Heart left ventricle (tissue), 16 donors: ENCODE measurements around the gene SLC43A1. TPM values are rescaled to one million over a fixed set of nuclear protein-coding genes. Genes with fewer than 3 reads are reported as not detected.

Experiments
- ATAC-seq, 4 donors: fragments of 200-7000 bp; cut with Tn5 transposase; one replicate each; pipeline ENCODE4 v1.9.1; 2020 to 2022; ENCODE audit warnings: moderate library complexity in 4 of 4, mild to moderate bottlenecking in 3 of 4, moderate number of reproducible peaks in 1 of 4
- DNase-seq, 5 donors: peaks; one replicate each; pipeline ENCODE4 v3.0.0-alpha.2; 2020
- H3K27ac ChIP-seq, 12 donors: fragments of 200-600 bp; sonication (generic) in 4 of 12; one replicate each; pipeline versions ENCODE4 v1.5.0 to v1.8.0; 2016 to 2022; ENCODE audit warnings: mild to moderate bottlenecking in 2 of 12
- H3K27me3 ChIP-seq, 9 donors: fragments of 200-600 bp; sonication (generic) in 2 of 9; one replicate each; pipeline versions ENCODE4 v1.5.1 to v1.8.0; 2016 to 2022; ENCODE audit warnings: mild to moderate bottlenecking in 3 of 9
- H3K36me3 ChIP-seq, 9 donors: fragments of 200-600 bp; sonication (generic) in 2 of 9; one replicate each; pipeline versions ENCODE4 v1.5.0 to v1.8.0; 2018 to 2022; ENCODE audit warnings: mild to moderate bottlenecking in 2 of 9
- H3K4me1 ChIP-seq, 12 donors: fragments of 200-600 bp; sonication (generic) in 4 of 12; one replicate each; pipeline versions ENCODE4 v1.5.0 to v1.8.0; 2016 to 2022; ENCODE audit warnings: mild to moderate bottlenecking in 3 of 12
- H3K4me3 ChIP-seq, 12 donors: fragments of 200-600 bp; sonication (generic) in 4 of 12; one replicate each; pipeline versions ENCODE4 v1.5.0 to v1.8.0; 2017 to 2022; ENCODE audit warnings: mild to moderate bottlenecking in 9 of 12, moderate library complexity in 4 of 12
- H3K9me3 ChIP-seq, 12 donors: fragments of 200-600 bp; sonication (generic) in 4 of 12; one replicate each; pipeline versions ENCODE4 v1.5.0 to v1.8.0; 2016 to 2022; ENCODE audit warnings: mild to moderate bottlenecking in 1 of 12
- POLR2A ChIP-seq, 2 donors: fragments of 450-650 bp; IDR thresholded peaks; one replicate each; pipeline ENCODE4 v1.6.1; 2017; ENCODE audit warnings: antibody characterized with exemption in 2 of 2, mild to moderate bottlenecking in 2 of 2, moderate library complexity in 2 of 2
- WGBS, 4 donors: extraction: QIAGEN DNeasy Blood & Tissue Kit in 2 of 4; methylation state at CpG; one replicate each; pipeline versions ENCODE4 v1.1.5 to v1.1.7; 2013 to 2018; 5-methylcytosine and 5-hydroxymethylcytosine counted together
- intact Hi-C, 10 donors: fragments of 100-400 bp; cut with DNase I; formaldehyde crosslinking; loops; one replicate each; pipeline versions ENCODE4 v1.11.1 to v1.14.2; 2022
- polyA plus RNA-seq, 2 donors: library from polyadenylated mRNA; stranded (reverse); fragments of 200-250 nt; gene quantifications; one replicate each; pipeline ENCODE4 v1.2.3, GENCODE V29; 2013
- total RNA-seq, 9 donors: library from RNA; depleted of rRNA in 2 of 9; stranded (reverse); fragments of >200 nt in 2 of 9; fragmentation: NEBNext Ultra II Directional in 3 of 9; extraction: Animal tissue kit (Norgen Biotek cat#: 25700) in 3 of 9; gene quantifications; one replicate each; pipeline versions ENCODE4 v1.1.0 to v1.2.4, GENCODE V29; 2016 to 2023
- TF ChIP-seq, protein P1 (sequence below), 12 donors: fragments of 200-600 bp; sonication (generic) in 4 of 12; IDR thresholded peaks; one replicate each; pipeline versions ENCODE4 v1.5.0 to v1.8.0; 2018 to 2022; ENCODE audit warnings: antibody characterized with exemption in 12 of 12, mild to moderate bottlenecking in 5 of 12
- donor health status: ischemic (EF 13 %, LVEDD 7.1; RV severe dilation, severe dysfunction).
- donor health status: healthy with polysubstance abuse.
- donor health status: DM: no; HTN: yes; CAD: no.
- donor health status: DM: no; HTN: no; CAD: no.
- donor health status: ischemic (EF 25% LVEDD 6.9; RV normal size, moderate dysfunction).
- donor health status: ischemic (EF 25% LVEDD 5.7; RV mildly dilated, moderate dysfunction).
- donor health status: healthy.
- donor health status: DM: yes; HTN: yes; CAD: no.
- donor health status: ischemic (EF 35%, LVEDD 5.7; RV mildly dilated, moderate dysfunction).
- donor health status: nonischemic (EF 11% LVEDD 7.7; RV severe dilation, severe dysfunction).
- donor health status: DM: yes; HTN: yes; CAD: no.
- donor health status: PGD.
- donor health status: ischemic (EF 29% LVEDD 5.4; RV normal size, mild dysfunction).
- donor health status: nonischemic (EF 23%, LVEDD 6.1; RV moderate dilation, normal function).

The SLC43A1 gene
- total and polyA plus RNA-seq, 11 donors: 2.7 to 12.3 (median 5.8) TPM

DNA sequence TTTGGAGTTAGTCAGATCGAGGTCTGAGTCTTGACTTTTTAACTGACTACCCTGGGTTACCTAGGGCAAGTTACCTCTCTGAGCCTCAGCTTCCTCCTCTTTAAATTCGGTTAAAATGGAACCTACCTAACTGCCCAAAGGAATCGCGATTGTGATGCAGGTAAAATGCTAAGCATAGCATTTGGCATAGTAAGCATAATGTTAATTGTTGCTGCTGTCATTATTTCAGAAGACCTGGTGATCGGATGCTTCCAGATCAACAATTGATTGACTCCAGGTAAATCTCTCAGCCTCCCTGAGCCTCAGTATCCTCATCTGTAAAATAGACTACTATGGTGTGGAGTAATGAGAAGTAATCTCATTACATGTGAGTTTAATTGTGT, 550 bp upstream of the SLC43A1 start:
- H3K9me3 ChIP-seq: no peaks in the 10 kb centered on the region
- peak overlapping the region in 3 of 12 donors; percentile 63 to 77 (median 72) for H3K27ac ChIP-seq
- no peaks in the 10 kb centered on the region for H3K36me3 ChIP-seq
- no peak for TF ChIP-seq POLR2A (IDR thresholded peaks at IDR 0.05)
- TF ChIP-seq, protein P1, sequence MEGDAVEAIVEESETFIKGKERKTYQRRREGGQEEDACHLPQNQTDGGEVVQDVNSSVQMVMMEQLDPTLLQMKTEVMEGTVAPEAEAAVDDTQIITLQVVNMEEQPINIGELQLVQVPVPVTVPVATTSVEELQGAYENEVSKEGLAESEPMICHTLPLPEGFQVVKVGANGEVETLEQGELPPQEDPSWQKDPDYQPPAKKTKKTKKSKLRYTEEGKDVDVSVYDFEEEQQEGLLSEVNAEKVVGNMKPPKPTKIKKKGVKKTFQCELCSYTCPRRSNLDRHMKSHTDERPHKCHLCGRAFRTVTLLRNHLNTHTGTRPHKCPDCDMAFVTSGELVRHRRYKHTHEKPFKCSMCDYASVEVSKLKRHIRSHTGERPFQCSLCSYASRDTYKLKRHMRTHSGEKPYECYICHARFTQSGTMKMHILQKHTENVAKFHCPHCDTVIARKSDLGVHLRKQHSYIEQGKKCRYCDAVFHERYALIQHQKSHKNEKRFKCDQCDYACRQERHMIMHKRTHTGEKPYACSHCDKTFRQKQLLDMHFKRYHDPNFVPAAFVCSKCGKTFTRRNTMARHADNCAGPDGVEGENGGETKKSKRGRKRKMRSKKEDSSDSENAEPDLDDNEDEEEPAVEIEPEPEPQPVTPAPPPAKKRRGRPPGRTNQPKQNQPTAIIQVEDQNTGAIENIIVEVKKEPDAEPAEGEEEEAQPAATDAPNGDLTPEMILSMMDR (IDR thresholded peaks at IDR 0.05): no peak
- DNase-seq (no peak), ATAC-seq (no peak)
- no peaks in the 10 kb centered on the region for H3K27me3 ChIP-seq
- intact Hi-C loops: loop anchor here in 1 of 10 donors (10.0 kb wide), 1 partner anchor 171 kb away; no protein-coding TSS in a partner anchor
- 21 to 30% (median 29%) methylated on average over 5 of the region's 5 CpGs for WGBS, 4 donors
- peaks cover 0 to 26% (median 12%) of the 10 kb centered on the region in 12 donors for H3K4me1 ChIP-seq
- H3K4me3 ChIP-seq: peak overlapping the region; percentile 62 to 98 (median 80)

DNA sequence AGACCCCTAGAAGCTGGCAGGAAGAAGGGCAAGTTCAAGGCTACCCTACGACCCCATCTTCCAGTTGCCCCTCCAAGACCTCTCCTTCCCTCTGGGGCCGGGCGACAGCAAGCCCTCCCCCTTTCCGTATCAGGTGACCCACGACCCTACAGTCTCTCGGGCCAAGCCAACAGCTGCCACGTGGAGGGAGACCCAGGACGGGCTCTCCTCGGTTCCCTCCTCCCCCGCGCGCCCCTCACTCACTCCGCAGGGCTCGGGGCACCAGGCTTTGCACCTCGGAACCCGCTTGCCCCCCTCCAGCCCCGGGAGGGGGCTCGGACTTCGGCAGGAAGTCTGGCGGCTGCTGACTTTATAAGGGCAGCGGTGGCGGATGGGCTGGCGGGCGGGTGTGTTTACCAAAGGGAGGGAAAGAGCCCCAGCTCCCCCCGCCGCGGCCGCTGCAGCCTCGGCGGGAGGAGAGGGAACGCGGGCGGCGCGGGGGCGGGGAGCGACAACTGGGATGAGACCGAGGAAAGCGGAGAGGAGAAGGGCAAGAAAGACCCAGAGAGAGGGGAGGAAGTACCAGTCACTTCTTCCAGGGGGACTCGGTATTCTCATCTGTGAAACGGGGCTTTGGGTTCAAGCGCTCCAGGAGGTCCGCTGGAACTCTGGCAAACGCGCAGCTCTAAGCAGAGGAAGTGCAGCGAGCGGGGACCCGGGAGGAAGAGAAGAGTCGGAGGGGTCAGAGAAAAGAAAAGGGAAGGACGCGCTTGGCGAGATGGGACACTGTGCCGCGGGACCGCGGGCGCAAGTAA, 767 bp downstream of the SLC43A1 start:
- TF ChIP-seq, protein P1 (IDR thresholded peaks at IDR 0.05): no peak
- TF ChIP-seq POLR2A (IDR thresholded peaks at IDR 0.05): no peak
- peak; percentile 59 to 82 (median 72) for DNase-seq
- WGBS, 4 donors: 0% methylated on average over 56 to 57 of the region's 57 CpGs
- no peaks in the 10 kb centered on the region for H3K9me3 ChIP-seq
- H3K27ac ChIP-seq: peak overlapping the region in 11 of 12 donors; percentile 23 to 77 (median 60)
- intact Hi-C loops: loop anchor here in 3 of 10 donors (2.0 to 10.0 kb wide), 3 partner anchors 14 to 170 kb away; no protein-coding TSS in a partner anchor
- peak; percentile 11 to 77 (median 74) for ATAC-seq
- no peaks in the 10 kb centered on the region for H3K27me3 ChIP-seq
- H3K4me1 ChIP-seq: peaks cover 0 to 25% (median 12%) of the 10 kb centered on the region in 12 donors
- H3K36me3 ChIP-seq: no peaks in the 10 kb centered on the region
- peak overlapping the region; percentile 62 to 98 (median 80) for H3K4me3 ChIP-seq

DNA sequence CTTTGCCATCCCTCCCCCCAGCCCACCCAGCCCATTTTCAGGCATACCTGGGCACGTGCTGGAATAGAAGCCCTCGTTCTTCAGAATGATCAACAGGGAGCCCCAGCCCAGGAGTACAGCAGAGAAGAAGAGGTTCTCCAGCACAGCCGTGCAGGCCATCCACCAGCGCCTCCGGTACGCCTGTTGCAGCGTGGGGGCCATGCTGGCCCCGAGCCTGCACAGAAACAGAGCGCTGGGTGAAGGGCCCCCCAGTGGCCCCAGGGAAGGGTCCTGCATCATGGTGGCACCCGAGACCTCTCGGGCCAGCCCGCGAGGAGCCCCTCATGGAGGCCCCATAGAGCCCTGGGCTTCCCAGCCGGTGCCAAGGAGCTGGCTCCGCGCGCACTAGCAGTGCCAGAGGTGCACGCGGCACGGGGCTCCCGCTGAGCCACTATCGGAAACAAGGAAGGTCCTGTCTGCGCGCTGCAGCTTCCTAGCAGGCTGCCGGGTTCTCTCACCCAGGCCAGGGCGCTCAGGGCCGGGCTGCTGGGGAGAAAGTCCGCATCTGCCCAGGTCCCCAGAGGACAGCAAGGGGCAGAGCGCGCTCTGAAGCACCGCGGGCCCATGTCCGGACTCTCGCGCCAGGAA, 1.5 kb downstream of the SLC43A1 start:
- peak; percentile 26 to 74 (median 50) for DNase-seq
- intact Hi-C loops: loop anchor here in 3 of 10 donors (2.0 to 10.0 kb wide), 3 partner anchors 13 to 169 kb away; no protein-coding TSS in a partner anchor
- 0 to 19% (median 12%) methylated on average over 12 to 35 of the region's 35 CpGs for WGBS, 4 donors
- Histone ChIP-seq H3K36me3 (no peaks in the 10 kb centered on the region), H3K27ac (peak overlapping the region in 11 of 12 donors; percentile 21 to 77 (median 60)), H3K27me3 (no peaks in the 10 kb centered on the region), H3K4me3 (peak overlapping the region; percentile 62 to 98 (median 80)), H3K4me1 (peaks cover 0 to 25% (median 12%) of the 10 kb centered on the region in 12 donors), H3K9me3 (no peaks in the 10 kb centered on the region)
- ATAC-seq: peak; percentile 32 to 71 (median 70)
- no peak for TF ChIP-seq POLR2A (IDR thresholded peaks at IDR 0.05)
- TF ChIP-seq, protein P1 (IDR thresholded peaks at IDR 0.05): no peak

DNA sequence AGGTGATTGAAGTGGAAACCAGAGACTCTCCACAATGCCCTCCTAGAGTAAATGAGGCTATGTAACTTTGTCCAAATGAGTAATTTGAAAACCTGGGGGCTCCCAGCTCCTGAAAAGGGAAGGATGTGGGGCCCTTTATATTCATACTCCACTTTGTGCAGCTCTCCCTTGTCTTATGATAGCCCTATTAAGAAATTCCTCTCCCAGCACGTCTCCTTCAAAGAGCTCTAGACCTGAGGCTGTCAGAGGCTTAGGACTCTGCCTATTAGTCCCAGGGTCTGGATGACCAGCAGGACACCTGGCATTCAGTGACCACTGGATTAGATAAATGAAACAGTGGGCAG, 2.1 kb downstream of the SLC43A1 start:
- no peak for ATAC-seq
- Histone ChIP-seq H3K4me3 (peak overlapping the region in 2 of 12 donors; percentile 85 to 97), H3K27ac (peak overlapping the region in 2 of 12 donors; percentile 8 to 77), H3K36me3 (no peaks in the 10 kb centered on the region), H3K4me1 (peaks cover 0 to 25% (median 12%) of the 10 kb centered on the region in 12 donors), H3K27me3 (no peaks in the 10 kb centered on the region), H3K9me3 (no peaks in the 10 kb centered on the region)
- intact Hi-C loops: loop anchor here in 1 of 10 donors (10.0 kb wide), 1 partner anchor 169 kb away; no protein-coding TSS in a partner anchor
- no peak for DNase-seq
- WGBS, 4 donors: 55 to 69% (median 63%) methylated on average over 1 of the region's 1 CpG
- TF ChIP-seq, protein P1 (IDR thresholded peaks at IDR 0.05): no peak
- TF ChIP-seq POLR2A (IDR thresholded peaks at IDR 0.05): no peak
